Liver (tissue), 9 donors: ENCODE results near the gene NMUR2. TPM values are rescaled to one million over a fixed set of nuclear protein-coding genes. Genes with fewer than 3 reads are reported as not detected.

Source experiments
- DNase-seq: peaks from one replicate; pipeline ENCODE4 v3.0.0-alpha.2; 2017; ENCODE audit warnings: low spot score
- H3K27ac ChIP-seq, 2 donors: one replicate each; pipeline ENCODE4 v1.7.0; 2013; ENCODE audit warnings: inconsistent platforms in 2 of 2, low read length in 2 of 2, control low read depth in 1 of 2, low read depth in 1 of 2, mild to moderate bottlenecking in 1 of 2
- H3K27me3 ChIP-seq, 4 donors: one replicate each; pipeline versions ENCODE4 v1.6.1 to v1.7.0; 2013; ENCODE audit warnings: low read length in 3 of 4, inconsistent platforms in 1 of 4, mild to moderate bottlenecking in 1 of 4, moderate library complexity in 1 of 4; ENCODE audit not compliant: control insufficient read depth in 4 of 4, insufficient read depth in 4 of 4
- H3K36me3 ChIP-seq, 4 donors: one replicate each; pipeline versions ENCODE4 v1.6.1 to v1.7.0; 2013; ENCODE audit warnings: low read length in 3 of 4, mild to moderate bottlenecking in 3 of 4, low read depth in 1 of 4, moderate library complexity in 1 of 4; ENCODE audit not compliant: control insufficient read depth in 4 of 4, insufficient read depth in 3 of 4
- H3K4me1 ChIP-seq, 4 donors: one replicate each; pipeline versions ENCODE4 v1.6.1 to v1.7.0; 2013; ENCODE audit warnings: low read length in 3 of 4, mild to moderate bottlenecking in 3 of 4, moderate library complexity in 1 of 4; ENCODE audit not compliant: control insufficient read depth in 4 of 4, insufficient read depth in 4 of 4
- H3K4me3 ChIP-seq, 3 donors: one replicate each; pipeline versions ENCODE4 v1.6.1 to v1.7.0; 2013; ENCODE audit warnings: low read length in 3 of 3, control low read depth in 1 of 3, low read depth in 1 of 3, mild to moderate bottlenecking in 1 of 3
- H3K9ac ChIP-seq, 2 donors: one replicate each; pipeline ENCODE4 v1.7.0; 2013; ENCODE audit warnings: low read length in 2 of 2, mild to moderate bottlenecking in 2 of 2, moderate library complexity in 2 of 2, control low read depth in 1 of 2, low read depth in 1 of 2
- H3K9me3 ChIP-seq, 4 donors: one replicate each; pipeline versions ENCODE4 v1.6.1 to v1.7.0; 2013; ENCODE audit warnings: low read length in 3 of 4; ENCODE audit not compliant: control insufficient read depth in 4 of 4
- FOXA1 ChIP-seq: IDR thresholded peaks from 2 replicates; pipeline ENCODE4 v1.6.1; 2016; ENCODE audit warnings: antibody characterized with exemption
- GABPA ChIP-seq, 2 donors: IDR thresholded peaks in 1 of 2; conservative IDR thresholded peaks in 1 of 2; 2 replicates each; pipeline ENCODE4 v1.6.1; 2016; ENCODE audit warnings: antibody characterized with exemption in 2 of 2, mild to moderate bottlenecking in 1 of 2, moderate library complexity in 1 of 2
- HNF4A ChIP-seq, 2 donors: conservative IDR thresholded peaks; 2 replicates each; pipeline ENCODE4 v1.6.1; 2016; ENCODE audit warnings: antibody characterized with exemption in 2 of 2, mild to moderate bottlenecking in 2 of 2
- HNF4G ChIP-seq: IDR thresholded peaks from 2 replicates; pipeline ENCODE4 v1.6.1; 2016; ENCODE audit warnings: antibody characterized with exemption
- JUND ChIP-seq, 2 donors: IDR thresholded peaks; 2 replicates each; pipeline ENCODE4 v1.6.1; 2016; ENCODE audit warnings: antibody characterized with exemption in 2 of 2
- RAD21 ChIP-seq, 2 donors: IDR thresholded peaks; 2 replicates each; pipeline ENCODE4 v1.6.1; 2016; ENCODE audit warnings: antibody characterized with exemption in 2 of 2, mild to moderate bottlenecking in 2 of 2
- YY1 ChIP-seq: IDR thresholded peaks from 2 replicates; pipeline ENCODE4 v1.6.1; 2016; ENCODE audit warnings: antibody characterized with exemption, mild to moderate bottlenecking
- WGBS: extraction: QIAGEN DNeasy Blood & Tissue Kit; methylation state at CpG from one replicate; pipeline ENCODE4 v1.1.7; 2013; 5-methylcytosine and 5-hydroxymethylcytosine counted together
- polyA plus RNA-seq, 2 donors: library from polyadenylated mRNA; stranded (reverse) in 1 of 2; unstranded in 1 of 2; fragments of 200-250 nt in 1 of 2; fragments of >200 nt in 1 of 2; fragmentation: Nextera tagmentation in 1 of 2; extraction: Ambion mirVana in 1 of 2; gene quantifications; one replicate each; pipeline versions ENCODE4 v1.2.1 to v1.2.3, GENCODE V29; 2013 to 2015
- total RNA-seq, 2 donors: library from RNA; depleted of rRNA; stranded (reverse); fragments of >200 nt; gene quantifications; one replicate each; pipeline ENCODE4 v1.2.3, GENCODE V29; 2014
- TF ChIP-seq, protein P1 (sequence below): IDR thresholded peaks from 2 replicates; pipeline ENCODE4 v1.6.1; 2016; ENCODE audit warnings: antibody characterized with exemption, mild to moderate bottlenecking
- TF ChIP-seq, protein P2 (sequence below): fragments of 150-350 bp; IDR thresholded peaks from 2 replicates; pipeline ENCODE4 v1.5.1; 2017; ENCODE audit warnings: improper control_type of control experiment, low read depth, low read length; ENCODE audit not compliant: missing input control
- TF ChIP-seq, protein P3 (sequence below): IDR thresholded peaks from 2 replicates; pipeline ENCODE4 v1.6.1; 2016; ENCODE audit warnings: antibody characterized with exemption
- TF ChIP-seq, protein P4 (sequence below): IDR thresholded peaks from 2 replicates; pipeline ENCODE4 v1.6.1; 2016; ENCODE audit warnings: antibody characterized with exemption
- TF ChIP-seq, protein P5 (sequence below): IDR thresholded peaks from 2 replicates; pipeline ENCODE4 v1.6.1; 2016; ENCODE audit warnings: antibody characterized with exemption
- donor health status: healthy.
- donor health status: healthy.
- donor health status: healthy.
- donor health status: healthy.
- donor health status: healthy.

The NMUR2 gene, protein sequence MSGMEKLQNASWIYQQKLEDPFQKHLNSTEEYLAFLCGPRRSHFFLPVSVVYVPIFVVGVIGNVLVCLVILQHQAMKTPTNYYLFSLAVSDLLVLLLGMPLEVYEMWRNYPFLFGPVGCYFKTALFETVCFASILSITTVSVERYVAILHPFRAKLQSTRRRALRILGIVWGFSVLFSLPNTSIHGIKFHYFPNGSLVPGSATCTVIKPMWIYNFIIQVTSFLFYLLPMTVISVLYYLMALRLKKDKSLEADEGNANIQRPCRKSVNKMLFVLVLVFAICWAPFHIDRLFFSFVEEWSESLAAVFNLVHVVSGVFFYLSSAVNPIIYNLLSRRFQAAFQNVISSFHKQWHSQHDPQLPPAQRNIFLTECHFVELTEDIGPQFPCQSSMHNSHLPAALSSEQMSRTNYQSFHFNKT
- total RNA-seq (not detected), polyA plus RNA-seq (not detected)

DNA sequence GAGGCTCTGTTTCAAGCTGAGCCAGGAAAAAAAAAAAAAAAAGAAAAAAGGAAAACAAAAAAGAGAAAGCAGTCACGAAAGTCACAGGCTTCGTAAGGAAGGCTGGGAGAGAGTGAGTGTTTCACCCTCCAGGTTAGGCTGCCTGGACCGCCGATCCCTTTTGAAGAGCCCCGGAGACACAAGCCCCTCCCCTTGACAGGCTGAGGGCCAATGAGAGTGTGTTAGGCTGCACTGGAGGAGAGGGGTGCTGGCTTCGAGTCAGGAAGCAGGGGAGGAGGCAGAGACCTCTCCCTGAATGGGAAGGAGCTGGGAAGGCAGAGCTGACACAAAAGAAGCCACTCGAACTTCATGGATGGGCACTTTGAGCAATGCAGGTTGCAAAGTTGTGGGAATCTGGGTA, at the start of gene NMUR2:
Gene NMUR2 (minus strand): TSS at position 135 of the 400 bp plus-strand sequence. CDS start 166 bp downstream, outside the sequence.
- no peak for TF ChIP-seq HNF4G
- Histone ChIP-seq H3K4me1 (no peaks in the 10 kb centered on the region), H3K4me3 (no peak within 1 kb of the TSS), H3K9ac (no peak within 1 kb of the TSS), H3K36me3 (no peaks in the 10 kb centered on the region), H3K27ac (no peak within 1 kb of the TSS), H3K9me3 (no peaks in the 10 kb centered on the region), H3K27me3 (peaks cover 0 to 2% (median 0%) of the 10 kb centered on the region in 4 donors)
- DNase-seq, result no peak
- WGBS, result 17% methylated on average over 7 of the region's 7 CpGs

DNA sequence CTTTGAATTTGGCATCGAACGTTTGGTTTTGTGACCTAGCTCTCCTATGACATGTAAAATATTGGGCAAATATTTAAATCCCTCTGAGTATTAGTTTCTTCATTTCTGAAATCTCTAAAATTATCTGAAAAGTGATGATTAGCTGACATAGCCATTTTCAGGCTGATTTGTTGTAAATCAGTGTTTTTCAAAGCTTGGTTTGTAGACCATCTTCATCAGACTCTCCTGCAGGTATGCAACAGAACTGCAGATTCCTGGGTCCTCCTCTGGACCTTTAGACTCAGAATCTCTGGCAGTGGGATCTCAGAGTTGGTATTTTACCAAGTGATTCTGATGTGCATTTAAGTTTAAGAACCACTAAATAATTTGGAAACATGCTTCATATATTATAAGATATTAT, 38.9 kb upstream of the NMUR2 start:
- peaks cover 0 to 5% (median 0%) of the 10 kb centered on the region in 4 donors for H3K9me3 ChIP-seq
- H3K4me3 ChIP-seq, result no peak overlapping the region
- 81% methylated on average over 2 of the region's 2 CpGs for WGBS
- TF ChIP-seq FOXA1 (no peak), HNF4G (no peak), HNF4A (conservative IDR thresholded peaks at IDR 0.05) (no peak), JUND (IDR thresholded peaks at IDR 0.05) (no peak), GABPA (IDR thresholded peaks at IDR 0.05 in 1 of 2, conservative IDR thresholded peaks at IDR 0.05 in 1 of 2) (no peak), RAD21 (IDR thresholded peaks at IDR 0.05) (no peak), YY1 (no peak)
- TF ChIP-seq, protein P1, sequence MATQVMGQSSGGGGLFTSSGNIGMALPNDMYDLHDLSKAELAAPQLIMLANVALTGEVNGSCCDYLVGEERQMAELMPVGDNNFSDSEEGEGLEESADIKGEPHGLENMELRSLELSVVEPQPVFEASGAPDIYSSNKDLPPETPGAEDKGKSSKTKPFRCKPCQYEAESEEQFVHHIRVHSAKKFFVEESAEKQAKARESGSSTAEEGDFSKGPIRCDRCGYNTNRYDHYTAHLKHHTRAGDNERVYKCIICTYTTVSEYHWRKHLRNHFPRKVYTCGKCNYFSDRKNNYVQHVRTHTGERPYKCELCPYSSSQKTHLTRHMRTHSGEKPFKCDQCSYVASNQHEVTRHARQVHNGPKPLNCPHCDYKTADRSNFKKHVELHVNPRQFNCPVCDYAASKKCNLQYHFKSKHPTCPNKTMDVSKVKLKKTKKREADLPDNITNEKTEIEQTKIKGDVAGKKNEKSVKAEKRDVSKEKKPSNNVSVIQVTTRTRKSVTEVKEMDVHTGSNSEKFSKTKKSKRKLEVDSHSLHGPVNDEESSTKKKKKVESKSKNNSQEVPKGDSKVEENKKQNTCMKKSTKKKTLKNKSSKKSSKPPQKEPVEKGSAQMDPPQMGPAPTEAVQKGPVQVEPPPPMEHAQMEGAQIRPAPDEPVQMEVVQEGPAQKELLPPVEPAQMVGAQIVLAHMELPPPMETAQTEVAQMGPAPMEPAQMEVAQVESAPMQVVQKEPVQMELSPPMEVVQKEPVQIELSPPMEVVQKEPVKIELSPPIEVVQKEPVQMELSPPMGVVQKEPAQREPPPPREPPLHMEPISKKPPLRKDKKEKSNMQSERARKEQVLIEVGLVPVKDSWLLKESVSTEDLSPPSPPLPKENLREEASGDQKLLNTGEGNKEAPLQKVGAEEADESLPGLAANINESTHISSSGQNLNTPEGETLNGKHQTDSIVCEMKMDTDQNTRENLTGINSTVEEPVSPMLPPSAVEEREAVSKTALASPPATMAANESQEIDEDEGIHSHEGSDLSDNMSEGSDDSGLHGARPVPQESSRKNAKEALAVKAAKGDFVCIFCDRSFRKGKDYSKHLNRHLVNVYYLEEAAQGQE, result no peak
- TF ChIP-seq, protein P2, sequence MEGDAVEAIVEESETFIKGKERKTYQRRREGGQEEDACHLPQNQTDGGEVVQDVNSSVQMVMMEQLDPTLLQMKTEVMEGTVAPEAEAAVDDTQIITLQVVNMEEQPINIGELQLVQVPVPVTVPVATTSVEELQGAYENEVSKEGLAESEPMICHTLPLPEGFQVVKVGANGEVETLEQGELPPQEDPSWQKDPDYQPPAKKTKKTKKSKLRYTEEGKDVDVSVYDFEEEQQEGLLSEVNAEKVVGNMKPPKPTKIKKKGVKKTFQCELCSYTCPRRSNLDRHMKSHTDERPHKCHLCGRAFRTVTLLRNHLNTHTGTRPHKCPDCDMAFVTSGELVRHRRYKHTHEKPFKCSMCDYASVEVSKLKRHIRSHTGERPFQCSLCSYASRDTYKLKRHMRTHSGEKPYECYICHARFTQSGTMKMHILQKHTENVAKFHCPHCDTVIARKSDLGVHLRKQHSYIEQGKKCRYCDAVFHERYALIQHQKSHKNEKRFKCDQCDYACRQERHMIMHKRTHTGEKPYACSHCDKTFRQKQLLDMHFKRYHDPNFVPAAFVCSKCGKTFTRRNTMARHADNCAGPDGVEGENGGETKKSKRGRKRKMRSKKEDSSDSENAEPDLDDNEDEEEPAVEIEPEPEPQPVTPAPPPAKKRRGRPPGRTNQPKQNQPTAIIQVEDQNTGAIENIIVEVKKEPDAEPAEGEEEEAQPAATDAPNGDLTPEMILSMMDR, result no peak
- TF ChIP-seq, protein P3, sequence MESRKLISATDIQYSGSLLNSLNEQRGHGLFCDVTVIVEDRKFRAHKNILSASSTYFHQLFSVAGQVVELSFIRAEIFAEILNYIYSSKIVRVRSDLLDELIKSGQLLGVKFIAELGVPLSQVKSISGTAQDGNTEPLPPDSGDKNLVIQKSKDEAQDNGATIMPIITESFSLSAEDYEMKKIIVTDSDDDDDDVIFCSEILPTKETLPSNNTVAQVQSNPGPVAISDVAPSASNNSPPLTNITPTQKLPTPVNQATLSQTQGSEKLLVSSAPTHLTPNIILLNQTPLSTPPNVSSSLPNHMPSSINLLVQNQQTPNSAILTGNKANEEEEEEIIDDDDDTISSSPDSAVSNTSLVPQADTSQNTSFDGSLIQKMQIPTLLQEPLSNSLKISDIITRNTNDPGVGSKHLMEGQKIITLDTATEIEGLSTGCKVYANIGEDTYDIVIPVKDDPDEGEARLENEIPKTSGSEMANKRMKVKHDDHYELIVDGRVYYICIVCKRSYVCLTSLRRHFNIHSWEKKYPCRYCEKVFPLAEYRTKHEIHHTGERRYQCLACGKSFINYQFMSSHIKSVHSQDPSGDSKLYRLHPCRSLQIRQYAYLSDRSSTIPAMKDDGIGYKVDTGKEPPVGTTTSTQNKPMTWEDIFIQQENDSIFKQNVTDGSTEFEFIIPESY, result no peak
- TF ChIP-seq, protein P4, sequence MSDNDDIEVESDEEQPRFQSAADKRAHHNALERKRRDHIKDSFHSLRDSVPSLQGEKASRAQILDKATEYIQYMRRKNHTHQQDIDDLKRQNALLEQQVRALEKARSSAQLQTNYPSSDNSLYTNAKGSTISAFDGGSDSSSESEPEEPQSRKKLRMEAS, result no peak
- TF ChIP-seq, protein P5, sequence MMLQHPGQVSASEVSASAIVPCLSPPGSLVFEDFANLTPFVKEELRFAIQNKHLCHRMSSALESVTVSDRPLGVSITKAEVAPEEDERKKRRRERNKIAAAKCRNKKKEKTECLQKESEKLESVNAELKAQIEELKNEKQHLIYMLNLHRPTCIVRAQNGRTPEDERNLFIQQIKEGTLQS, result no peak
- no peak for DNase-seq
- H3K27ac ChIP-seq, result no peak overlapping the region
- no peaks in the 10 kb centered on the region for H3K27me3 ChIP-seq
- H3K4me1 ChIP-seq, result no peaks in the 10 kb centered on the region
- H3K36me3 ChIP-seq, result no peaks in the 10 kb centered on the region
- no peak overlapping the region for H3K9ac ChIP-seq
